ENCODE data around the gene TRAF3IP3.

DNA sequence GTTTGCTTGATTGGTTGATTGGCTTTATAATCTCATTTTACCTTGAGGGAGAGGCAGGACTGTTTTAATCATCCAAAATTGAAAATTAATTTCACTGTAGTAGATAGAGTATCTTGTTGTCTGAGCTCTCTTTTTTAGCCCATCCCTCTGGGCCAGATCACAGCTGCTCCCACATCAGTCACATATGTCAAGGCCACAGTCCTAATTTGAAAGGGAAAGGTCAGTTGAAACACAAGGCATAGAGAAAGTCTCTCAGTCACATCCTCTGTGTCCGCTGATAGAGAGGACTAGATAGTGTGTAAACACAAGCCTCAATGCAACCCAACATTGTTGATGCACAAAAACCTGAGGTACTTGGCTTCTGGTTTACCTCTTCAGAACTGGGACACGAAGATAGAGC, 21.7 kb downstream of the TRAF3IP3 start:
- TF ChIP-seq, protein P1, sequence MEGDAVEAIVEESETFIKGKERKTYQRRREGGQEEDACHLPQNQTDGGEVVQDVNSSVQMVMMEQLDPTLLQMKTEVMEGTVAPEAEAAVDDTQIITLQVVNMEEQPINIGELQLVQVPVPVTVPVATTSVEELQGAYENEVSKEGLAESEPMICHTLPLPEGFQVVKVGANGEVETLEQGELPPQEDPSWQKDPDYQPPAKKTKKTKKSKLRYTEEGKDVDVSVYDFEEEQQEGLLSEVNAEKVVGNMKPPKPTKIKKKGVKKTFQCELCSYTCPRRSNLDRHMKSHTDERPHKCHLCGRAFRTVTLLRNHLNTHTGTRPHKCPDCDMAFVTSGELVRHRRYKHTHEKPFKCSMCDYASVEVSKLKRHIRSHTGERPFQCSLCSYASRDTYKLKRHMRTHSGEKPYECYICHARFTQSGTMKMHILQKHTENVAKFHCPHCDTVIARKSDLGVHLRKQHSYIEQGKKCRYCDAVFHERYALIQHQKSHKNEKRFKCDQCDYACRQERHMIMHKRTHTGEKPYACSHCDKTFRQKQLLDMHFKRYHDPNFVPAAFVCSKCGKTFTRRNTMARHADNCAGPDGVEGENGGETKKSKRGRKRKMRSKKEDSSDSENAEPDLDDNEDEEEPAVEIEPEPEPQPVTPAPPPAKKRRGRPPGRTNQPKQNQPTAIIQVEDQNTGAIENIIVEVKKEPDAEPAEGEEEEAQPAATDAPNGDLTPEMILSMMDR (IDR thresholded peaks at IDR 0.05; ENCODE audit: low read length) = no peak
- no peak for TF ChIP-seq EZH2 (optimal IDR thresholded peaks at IDR 0.05; ENCODE audit: low read depth, low read length)
